Psoas muscle (tissue), 8 donors: ENCODE data around the gene RALGDS. TPM values are rescaled to one million over a fixed set of nuclear protein-coding genes. Genes with fewer than 3 reads are reported as not detected.
A peak's percentile ranks its signal among the peaks of the same experiment; 100 is the strongest.

Source experiments
- ATAC-seq, 4 donors: fragments of 200-7000 bp; cut with Tn5 transposase; one replicate each; pipeline ENCODE4 v1.9.1; 2020; ENCODE audit warnings: moderate library complexity in 3 of 4, mild to moderate bottlenecking in 2 of 4
- DNase-seq, 2 donors: peaks; one replicate each; pipeline ENCODE4 v3.0.0-alpha.2; 2020
- H3K27ac ChIP-seq: fragments of 200-600 bp; one replicate; pipeline ENCODE4 v1.8.0; 2022
- H3K27me3 ChIP-seq, 3 donors: fragments of 200-600 bp in 1 of 3; one replicate each; pipeline versions ENCODE4 v1.6.1 to v1.8.0; 2013 to 2022; ENCODE audit warnings: low read length in 2 of 3, mild to moderate bottlenecking in 2 of 3, moderate library complexity in 1 of 3; ENCODE audit not compliant: insufficient read depth in 3 of 3
- H3K36me3 ChIP-seq, 2 donors: fragments of 200-600 bp in 1 of 2; one replicate each; pipeline versions ENCODE4 v1.6.1 to v1.8.0; 2013 to 2022; ENCODE audit warnings: low read depth in 1 of 2, mild to moderate bottlenecking in 1 of 2, moderate library complexity in 1 of 2; ENCODE audit not compliant: insufficient read depth in 1 of 2
- H3K4me1 ChIP-seq: fragments of 200-600 bp; one replicate; pipeline ENCODE4 v1.8.0; 2022
- H3K4me3 ChIP-seq: fragments of 200-600 bp; one replicate; pipeline ENCODE4 v1.8.0; 2022; ENCODE audit warnings: mild to moderate bottlenecking
- H3K9me3 ChIP-seq: fragments of 200-600 bp; one replicate; pipeline ENCODE4 v1.8.0; 2022
- WGBS, 3 donors: extraction: QIAGEN DNeasy Blood & Tissue Kit; methylation state at CpG; one replicate each; pipeline versions ENCODE4 v1.1.6 to v1.1.7; 2013; 5-methylcytosine and 5-hydroxymethylcytosine counted together
- intact Hi-C, 2 donors: fragments of 100-400 bp; cut with DNase I; formaldehyde crosslinking; loops; one replicate each; pipeline versions ENCODE4 v1.11.0 to v1.14.2; 2022
- polyA plus RNA-seq, 3 donors: library from polyadenylated mRNA; stranded (reverse); fragments of 200-250 nt; gene quantifications; one replicate each; pipeline ENCODE4 v1.2.3, GENCODE V29; 2013
- total RNA-seq, 4 donors: library from RNA; stranded (reverse); fragmentation: NEBNext Ultra II Directional in 2 of 4; extraction: Animal tissue kit (Norgen Biotek cat#: 25700) in 2 of 4; gene quantifications; one replicate each; pipeline versions ENCODE4 v1.2.1 to v1.2.4, GENCODE V29; 2021 to 2023
- TF ChIP-seq, protein P1 (sequence below): fragments of 200-600 bp; IDR thresholded peaks from one replicate; pipeline ENCODE4 v1.8.0; 2022; ENCODE audit warnings: antibody characterized with exemption
- donor health status: healthy with polysubstance abuse.
- donor health status: DM: no; HTN: no; CAD: no; lungs with moderate emphysema.
- donor health status: Bipolar disorder and iron deficiency.
- donor health status: healthy.
- donor health status: DM: yes; HTN: yes; CAD: no.
- donor health status: DM: no; HTN: no; CAD: no.
- donor health status: DM: no; HTN: no; CAD: no.
- donor health status: DM: yes; HTN: yes; CAD: no.

The RALGDS gene
- total and polyA plus RNA-seq, 7 donors: 12.3 to 64.6 (median 20.5) TPM

DNA sequence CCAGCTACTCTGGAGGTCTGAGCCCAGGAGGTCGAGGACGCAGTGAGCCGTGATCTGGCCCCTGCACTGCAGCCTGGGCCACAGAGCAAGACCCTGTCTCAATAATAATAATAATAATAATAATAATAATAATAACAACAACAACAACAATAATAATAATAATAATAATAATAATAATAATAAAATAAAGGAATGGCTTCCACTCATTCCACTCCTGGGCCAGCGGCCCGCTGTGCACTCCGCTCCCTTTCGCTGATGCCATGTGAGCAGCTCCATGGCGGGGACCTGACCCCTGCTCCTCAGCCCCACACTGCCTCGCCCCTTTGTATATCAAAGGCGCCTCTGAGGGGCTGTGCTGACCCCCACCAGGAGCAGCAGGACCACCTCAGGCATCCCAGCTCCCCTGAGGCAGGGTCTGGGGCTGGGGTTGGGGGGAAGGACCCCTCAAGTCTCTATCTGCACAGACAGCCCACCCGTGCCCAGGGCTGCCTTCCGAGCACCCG, 22.6 kb upstream of the RALGDS start:
- H3K9me3 ChIP-seq: no peaks in the 10 kb centered on the region
- no peaks in the 10 kb centered on the region for H3K36me3 ChIP-seq
- peaks cover 47% of the 10 kb centered on the region for H3K4me1 ChIP-seq
- H3K4me3 ChIP-seq: peak overlapping the region; percentile 57
- H3K27ac ChIP-seq: peak overlapping the region; percentile 82
- 75 to 82% (median 78%) methylated on average over 13 of the region's 13 CpGs for WGBS, 3 donors
- no peak for ATAC-seq
- TF ChIP-seq, protein P1, sequence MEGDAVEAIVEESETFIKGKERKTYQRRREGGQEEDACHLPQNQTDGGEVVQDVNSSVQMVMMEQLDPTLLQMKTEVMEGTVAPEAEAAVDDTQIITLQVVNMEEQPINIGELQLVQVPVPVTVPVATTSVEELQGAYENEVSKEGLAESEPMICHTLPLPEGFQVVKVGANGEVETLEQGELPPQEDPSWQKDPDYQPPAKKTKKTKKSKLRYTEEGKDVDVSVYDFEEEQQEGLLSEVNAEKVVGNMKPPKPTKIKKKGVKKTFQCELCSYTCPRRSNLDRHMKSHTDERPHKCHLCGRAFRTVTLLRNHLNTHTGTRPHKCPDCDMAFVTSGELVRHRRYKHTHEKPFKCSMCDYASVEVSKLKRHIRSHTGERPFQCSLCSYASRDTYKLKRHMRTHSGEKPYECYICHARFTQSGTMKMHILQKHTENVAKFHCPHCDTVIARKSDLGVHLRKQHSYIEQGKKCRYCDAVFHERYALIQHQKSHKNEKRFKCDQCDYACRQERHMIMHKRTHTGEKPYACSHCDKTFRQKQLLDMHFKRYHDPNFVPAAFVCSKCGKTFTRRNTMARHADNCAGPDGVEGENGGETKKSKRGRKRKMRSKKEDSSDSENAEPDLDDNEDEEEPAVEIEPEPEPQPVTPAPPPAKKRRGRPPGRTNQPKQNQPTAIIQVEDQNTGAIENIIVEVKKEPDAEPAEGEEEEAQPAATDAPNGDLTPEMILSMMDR: no peak
- intact Hi-C loops: no loop called here
- DNase-seq: no peak
- H3K27me3 ChIP-seq: no peaks in the 10 kb centered on the region

DNA sequence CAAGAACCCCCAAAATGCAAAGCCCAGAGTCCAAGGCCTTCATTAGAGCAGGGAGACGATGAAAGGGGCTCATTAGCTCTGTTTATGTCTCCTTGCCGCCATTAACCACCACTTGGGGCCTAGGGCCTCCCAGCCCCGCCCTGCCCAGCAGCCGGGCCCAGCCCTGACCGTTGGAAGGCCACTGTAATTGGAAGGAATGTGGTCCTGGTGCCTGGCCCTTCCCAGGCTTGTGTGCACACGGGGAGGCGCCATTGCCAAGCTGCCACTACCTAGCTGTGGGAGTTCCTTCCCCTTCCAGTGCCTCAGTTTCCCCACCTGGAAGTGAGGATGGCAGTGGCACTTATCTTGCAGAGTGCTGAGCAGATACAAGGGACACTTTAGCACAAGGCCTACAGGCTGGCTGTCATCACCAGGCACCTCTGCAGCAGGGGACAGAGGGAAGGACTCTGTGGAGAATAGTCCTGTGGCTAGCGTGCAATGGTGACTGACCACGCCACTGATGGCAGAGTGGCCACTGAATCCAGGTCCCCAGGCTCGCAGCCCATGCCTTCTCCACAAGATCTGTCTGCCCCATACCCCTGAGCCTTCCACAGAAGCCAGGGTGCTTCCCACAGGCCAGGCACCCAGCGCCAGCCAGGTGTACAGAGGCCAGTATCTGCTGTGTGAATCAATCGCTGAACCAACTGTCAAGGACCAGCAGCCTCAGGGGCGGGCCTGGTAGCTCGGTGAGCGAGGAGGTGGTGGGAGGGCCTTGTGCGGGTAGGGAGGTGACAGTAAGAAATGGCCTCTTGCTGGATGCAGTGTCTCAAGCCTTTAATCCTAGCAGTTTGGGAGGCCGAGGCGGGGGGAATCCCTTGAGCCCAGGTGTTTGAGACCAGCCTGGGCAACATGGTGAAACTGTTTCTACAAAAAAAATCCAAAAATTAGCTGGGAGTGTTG, 21.9 kb upstream of the RALGDS start:
- WGBS, 3 donors: 72 to 82% (median 74%) methylated on average over 18 of the region's 18 CpGs
- H3K36me3 ChIP-seq: no peaks in the 10 kb centered on the region
- no peak for DNase-seq
- ATAC-seq: no peak
- H3K4me3 ChIP-seq: no peak overlapping the region
- H3K27me3 ChIP-seq: no peaks in the 10 kb centered on the region
- intact Hi-C loops: no loop called here
- peaks cover 47% of the 10 kb centered on the region for H3K4me1 ChIP-seq
- H3K9me3 ChIP-seq: no peaks in the 10 kb centered on the region
- TF ChIP-seq, protein P1: no peak
- H3K27ac ChIP-seq: peak overlapping the region; percentile 82

DNA sequence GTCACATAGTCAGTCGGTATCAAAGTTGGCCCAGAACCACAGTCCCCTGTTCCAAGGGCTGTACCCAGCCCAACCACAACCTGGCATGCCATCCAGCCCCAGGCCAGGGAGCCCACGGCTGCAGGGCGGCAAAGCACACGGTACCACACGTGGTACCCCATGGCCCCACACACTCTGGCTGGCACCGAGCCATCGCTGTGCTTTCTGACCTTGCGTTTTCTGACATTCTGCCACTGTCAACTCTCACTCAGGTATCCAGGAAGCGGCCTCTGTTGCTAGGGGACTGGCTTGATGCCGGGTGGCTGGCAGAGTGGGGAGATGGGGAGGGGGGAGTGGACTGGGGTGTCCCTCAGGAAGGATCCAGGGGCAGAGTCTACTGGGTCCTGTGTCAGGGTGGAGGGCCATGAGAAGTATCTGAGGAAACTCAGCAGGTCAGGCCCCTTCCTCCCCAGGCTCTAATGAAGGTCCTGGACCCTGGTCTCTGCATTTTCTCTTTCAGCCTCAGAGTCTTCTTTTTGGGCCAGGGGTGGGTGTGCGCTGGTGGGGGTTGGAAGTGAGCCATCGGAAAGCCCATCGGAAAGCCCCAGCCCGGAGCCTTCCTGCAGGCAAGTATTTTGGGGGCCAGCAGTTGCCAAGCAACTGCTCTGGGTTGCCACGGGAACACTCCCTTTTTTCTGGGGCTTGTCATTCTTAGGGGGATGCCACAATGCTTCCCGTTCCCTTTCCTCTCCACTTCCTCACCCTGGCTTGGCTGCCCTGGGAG, 21.0 kb upstream of the RALGDS start:
- no peak overlapping the region for H3K4me3 ChIP-seq
- ATAC-seq (no peak), DNase-seq (peak in 1 of 2 donors; percentile 73)
- TF ChIP-seq, protein P1: no peak
- no peak overlapping the region for H3K27ac ChIP-seq
- H3K36me3 ChIP-seq: no peaks in the 10 kb centered on the region
- no peaks in the 10 kb centered on the region for H3K27me3 ChIP-seq
- H3K9me3 ChIP-seq: no peaks in the 10 kb centered on the region
- 48 to 60% (median 48%) methylated on average over 16 of the region's 16 CpGs for WGBS, 3 donors
- peaks cover 47% of the 10 kb centered on the region for H3K4me1 ChIP-seq
- intact Hi-C loops: no loop called here

DNA sequence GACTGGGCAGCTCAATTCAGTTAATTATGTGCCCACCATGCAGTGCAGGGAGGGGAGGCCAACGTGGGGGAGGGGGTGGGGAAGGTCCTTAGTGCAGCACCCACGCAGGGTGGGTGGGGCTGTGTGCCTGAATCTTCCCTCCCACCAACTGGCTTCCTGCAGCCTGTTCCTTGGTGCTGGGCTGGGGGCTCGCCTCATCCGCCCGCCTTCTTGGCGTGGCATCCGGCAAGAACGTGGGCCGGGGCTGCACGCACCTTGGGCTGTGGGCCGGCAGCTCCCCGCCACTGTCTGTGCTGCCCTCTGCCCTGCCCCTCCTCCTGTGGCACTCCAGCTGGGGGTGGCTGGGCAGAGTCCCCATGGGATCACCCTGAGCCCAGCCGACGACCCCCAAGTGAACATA, 19.6 kb upstream of the RALGDS start:
- 86 to 88% (median 87%) methylated on average over 12 to 14 of the region's 14 CpGs for WGBS, 3 donors
- no peaks in the 10 kb centered on the region for H3K27me3 ChIP-seq
- no peaks in the 10 kb centered on the region for H3K9me3 ChIP-seq
- no peaks in the 10 kb centered on the region for H3K36me3 ChIP-seq
- no peak for DNase-seq
- TF ChIP-seq, protein P1: no peak
- peaks cover 55% of the 10 kb centered on the region for H3K4me1 ChIP-seq
- intact Hi-C loops: no loop called here
- H3K27ac ChIP-seq: no peak overlapping the region
- no peak for ATAC-seq
- H3K4me3 ChIP-seq: no peak overlapping the region
